ACC112 (cell line): ENCODE data around the gene TTLL11.

ENCODE experiments used
- H2AFZ ChIP-seq: fragments of 200-600 bp; sonication (generic); one replicate; pipeline ENCODE4 v1.6.0; 2017; ENCODE audit warnings: antibody characterized with exemption, low read length; ENCODE audit not compliant: unreplicated experiment
- H3K27ac ChIP-seq: fragments of 200-600 bp; sonication (generic); 2 replicates; pipeline ENCODE4 v1.5.1; 2014; ENCODE audit warnings: low read depth, mild to moderate bottlenecking, antibody characterized with exemption, low read length, moderate library complexity
- H3K27me3 ChIP-seq: fragments of 200-600 bp; sonication (generic); 2 replicates; pipeline ENCODE4 v1.6.1; 2014; ENCODE audit warnings: mild to moderate bottlenecking, antibody characterized with exemption, low read length, moderate library complexity, mixed read lengths; ENCODE audit not compliant: insufficient read depth
- H3K36me3 ChIP-seq: fragments of 200-600 bp; sonication (generic); 2 replicates; pipeline ENCODE4 v1.6.1; 2016; ENCODE audit warnings: mild to moderate bottlenecking, antibody characterized with exemption, low read length, moderate library complexity, mixed read lengths; ENCODE audit not compliant: insufficient read depth
- H3K4me1 ChIP-seq: fragments of 200-600 bp; sonication (generic); one replicate; pipeline ENCODE4 v1.6.1; 2016; ENCODE audit warnings: low read length, mixed read lengths; ENCODE audit not compliant: insufficient read depth, unreplicated experiment, control insufficient read depth
- H3K4me3 ChIP-seq: fragments of 200-600 bp; sonication (generic); 2 replicates; pipeline ENCODE4 v1.5.1; 2014; ENCODE audit warnings: mild to moderate bottlenecking, low read depth, low read length
- H3K79me2 ChIP-seq: fragments of 200-600 bp; sonication (generic); one replicate; pipeline ENCODE4 v1.6.0; 2016; ENCODE audit warnings: low read length; ENCODE audit not compliant: control insufficient read depth, unreplicated experiment, insufficient read depth

The TTLL11 gene

GRCh38 chr9:122058051-122058450, 35.1 kb downstream of the TTLL11 start:
- no peaks in the 10 kb centered on the region for H3K4me1 ChIP-seq
- no peaks in the 10 kb centered on the region for H3K27me3 ChIP-seq
- H3K27ac ChIP-seq, result no peak overlapping the region
- H3K79me2 ChIP-seq, result no peaks in the 10 kb centered on the region
- no peak overlapping the region for H2AFZ ChIP-seq
- H3K36me3 ChIP-seq, result no peaks in the 10 kb centered on the region
- no peak overlapping the region for H3K4me3 ChIP-seq

DNA sequence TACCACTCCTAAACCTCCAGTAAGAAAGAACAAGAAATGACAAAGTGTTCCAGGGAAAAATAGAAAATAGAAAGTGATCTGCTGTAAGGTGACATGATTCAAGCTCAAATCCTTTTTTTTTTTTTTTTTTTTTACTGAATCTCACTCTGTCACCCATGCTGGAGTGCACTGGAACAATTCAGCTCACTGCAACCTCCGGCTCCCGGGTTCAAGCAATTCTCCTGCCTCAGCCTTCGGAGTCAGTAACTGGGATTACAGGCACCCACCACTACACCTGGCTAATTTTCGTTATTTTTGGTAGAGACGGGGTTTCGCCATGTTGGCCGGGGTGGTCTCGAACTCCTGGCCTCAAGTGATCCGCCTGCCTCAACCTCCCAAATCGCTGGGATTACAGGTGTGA, 35.9 kb downstream of the TTLL11 start:
- Histone ChIP-seq H3K4me3 (no peak overlapping the region), H2AFZ (no peak overlapping the region), H3K79me2 (no peaks in the 10 kb centered on the region), H3K27ac (no peak overlapping the region), H3K27me3 (no peaks in the 10 kb centered on the region), H3K36me3 (no peaks in the 10 kb centered on the region), H3K4me1 (no peaks in the 10 kb centered on the region)

- H3K79me2 ChIP-seq, result no peaks in the 10 kb centered on the region
- no peaks in the 10 kb centered on the region for H3K4me1 ChIP-seq
- no peak overlapping the region for H3K27ac ChIP-seq
- no peaks in the 10 kb centered on the region for H3K27me3 ChIP-seq
- H3K36me3 ChIP-seq, result no peaks in the 10 kb centered on the region
- H3K4me3 ChIP-seq, result no peak overlapping the region
- no peak overlapping the region for H2AFZ ChIP-seq
These were observed 36.6 kb downstream of the TTLL11 start for GRCh38 chr9:122056484-122056883.

- Histone ChIP-seq H3K4me1 (no peaks in the 10 kb centered on the region), H3K27me3 (no peaks in the 10 kb centered on the region), H3K4me3 (no peak overlapping the region), H3K27ac (no peak overlapping the region), H3K36me3 (no peaks in the 10 kb centered on the region), H2AFZ (no peak overlapping the region), H3K79me2 (no peaks in the 10 kb centered on the region)
These were observed 37.4 kb downstream of the TTLL11 start for GRCh38 chr9:122055701-122056100.

DNA sequence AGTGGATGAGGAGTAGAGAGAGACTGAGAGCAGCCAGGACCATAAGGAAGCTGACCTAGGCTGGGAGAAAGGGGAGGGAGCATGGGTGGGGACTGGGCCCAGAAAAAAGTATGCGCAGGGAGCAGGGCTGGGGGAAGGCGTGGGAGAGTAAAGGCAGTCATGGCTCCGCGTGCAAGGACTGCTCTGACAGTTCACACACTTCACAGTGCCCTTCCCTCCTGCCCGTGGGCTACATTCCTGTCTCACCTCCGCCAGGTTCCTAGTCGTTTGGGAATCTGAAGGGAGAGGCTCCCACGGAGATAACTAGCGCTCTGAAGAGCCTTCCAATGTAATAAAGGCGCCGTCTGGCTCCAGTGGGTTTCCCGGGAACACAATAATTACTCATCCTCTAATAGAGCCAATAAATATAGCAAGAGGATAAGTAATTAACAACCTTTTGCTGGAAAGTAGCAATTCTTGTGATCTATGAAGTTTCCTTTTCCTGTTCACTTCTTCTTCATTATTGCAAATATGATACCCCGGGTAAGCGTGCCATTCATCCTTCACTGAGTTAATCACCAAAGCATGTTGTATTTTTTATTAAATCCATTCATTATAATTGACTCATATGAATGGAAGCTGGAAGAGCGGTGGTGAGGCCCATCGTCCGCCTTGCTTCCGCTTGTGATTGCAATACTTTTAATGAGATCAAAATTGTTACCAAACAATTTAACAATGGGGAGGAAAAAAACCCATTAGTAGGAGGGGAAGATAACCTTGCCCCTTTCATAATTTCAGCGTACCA, 39.3 kb downstream of the TTLL11 start:
- H2AFZ ChIP-seq, result no peak overlapping the region
- H3K4me1 ChIP-seq, result no peaks in the 10 kb centered on the region
- no peaks in the 10 kb centered on the region for H3K27me3 ChIP-seq
- no peak overlapping the region for H3K27ac ChIP-seq
- no peaks in the 10 kb centered on the region for H3K36me3 ChIP-seq
- H3K79me2 ChIP-seq, result no peaks in the 10 kb centered on the region
- no peak overlapping the region for H3K4me3 ChIP-seq

DNA sequence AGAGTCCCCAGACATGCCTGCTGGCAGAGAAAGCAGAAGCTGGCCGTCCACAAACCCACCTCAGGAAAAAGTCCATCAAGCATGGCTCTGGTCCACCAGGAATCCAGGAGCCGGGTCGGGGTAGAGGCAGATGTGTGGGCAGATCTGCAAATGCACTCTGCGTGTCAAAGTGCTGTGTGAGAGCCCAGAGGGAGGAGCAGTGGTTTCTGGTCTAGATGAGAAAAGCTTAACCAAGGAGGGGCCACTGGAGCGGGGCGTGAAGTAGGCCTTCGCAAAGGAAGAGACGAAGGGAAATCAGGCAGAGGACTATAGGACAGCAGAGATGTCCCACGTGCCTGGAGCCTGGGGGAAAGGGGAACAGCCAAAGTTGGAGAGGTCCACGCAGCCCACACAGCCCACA, 40.0 kb downstream of the TTLL11 start:
- Histone ChIP-seq H2AFZ (no peak overlapping the region), H3K27ac (no peak overlapping the region), H3K4me1 (no peaks in the 10 kb centered on the region), H3K4me3 (no peak overlapping the region), H3K27me3 (no peaks in the 10 kb centered on the region), H3K79me2 (no peaks in the 10 kb centered on the region), H3K36me3 (no peaks in the 10 kb centered on the region)

DNA sequence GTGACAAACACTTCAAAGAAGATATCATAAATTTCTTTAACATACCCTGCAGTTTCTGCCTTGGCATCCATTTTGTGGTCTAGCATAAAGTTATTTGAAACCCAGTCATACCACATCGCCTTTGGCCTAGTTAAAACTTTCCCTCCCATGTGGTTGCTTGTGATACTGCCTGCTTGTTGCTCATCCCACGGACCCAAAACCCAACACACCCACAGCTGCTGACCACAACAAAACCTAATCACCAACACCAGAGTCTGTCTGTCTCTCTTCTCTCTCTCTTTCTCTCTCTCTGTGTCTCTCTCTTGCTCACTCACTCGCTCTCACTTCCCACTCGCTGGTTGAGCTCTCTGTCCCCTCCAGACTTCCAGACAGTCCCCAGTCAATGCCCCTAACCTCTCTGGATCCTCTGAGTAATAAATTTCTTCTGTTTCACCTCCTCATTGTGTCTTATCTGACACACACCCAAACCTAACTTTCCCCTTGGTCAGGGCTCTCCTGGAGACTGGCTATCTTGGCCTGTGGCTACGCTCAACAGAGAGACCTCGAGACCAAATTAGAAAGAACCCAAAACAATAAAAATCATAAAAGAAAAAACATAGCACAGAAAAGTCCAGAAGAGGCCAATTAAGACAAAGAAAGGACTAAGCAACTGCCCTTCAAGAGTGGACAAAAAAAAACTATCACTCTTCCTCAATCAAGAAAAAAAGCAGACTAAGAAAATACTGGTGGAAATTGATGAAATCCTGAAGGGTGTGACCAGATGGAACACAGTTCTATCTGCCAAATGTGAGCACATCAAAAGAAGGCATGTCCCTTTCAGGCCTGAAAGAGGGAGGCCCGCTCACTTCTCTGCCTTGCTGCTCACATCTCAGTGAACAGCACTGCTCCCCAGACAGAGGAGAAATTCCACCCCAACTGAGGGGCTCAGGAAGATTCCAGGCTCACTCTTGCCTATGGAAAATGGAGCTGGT, 41.5 kb downstream of the TTLL11 start:
- no peaks in the 10 kb centered on the region for H3K36me3 ChIP-seq
- H3K4me3 ChIP-seq, result no peak overlapping the region
- H3K27ac ChIP-seq, result no peak overlapping the region
- H2AFZ ChIP-seq, result no peak overlapping the region
- no peaks in the 10 kb centered on the region for H3K4me1 ChIP-seq
- no peaks in the 10 kb centered on the region for H3K79me2 ChIP-seq
- H3K27me3 ChIP-seq, result no peaks in the 10 kb centered on the region

DNA sequence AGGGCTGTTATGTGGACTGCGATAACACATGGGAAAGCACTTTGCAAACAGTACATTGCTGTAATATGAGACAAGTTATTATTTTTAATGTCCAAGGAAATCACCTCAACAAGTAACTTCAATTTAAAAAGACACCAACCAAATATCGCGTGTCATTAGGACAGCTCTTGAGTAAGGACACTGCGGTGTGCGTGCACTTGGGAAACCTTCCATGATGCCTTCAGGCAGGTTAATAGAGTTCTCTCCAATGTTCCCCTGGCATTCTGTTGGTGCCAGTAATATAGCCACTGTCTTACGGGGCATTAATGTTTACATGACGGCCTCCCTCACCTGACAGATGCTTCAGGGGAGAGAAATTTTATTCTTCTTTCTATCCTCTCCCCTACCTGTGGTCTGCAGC, 42.9 kb downstream of the TTLL11 start:
- Histone ChIP-seq H3K79me2 (no peaks in the 10 kb centered on the region), H3K4me1 (no peaks in the 10 kb centered on the region), H3K27me3 (no peaks in the 10 kb centered on the region), H3K36me3 (no peaks in the 10 kb centered on the region), H2AFZ (no peak overlapping the region), H3K27ac (no peak overlapping the region), H3K4me3 (no peak overlapping the region)

DNA sequence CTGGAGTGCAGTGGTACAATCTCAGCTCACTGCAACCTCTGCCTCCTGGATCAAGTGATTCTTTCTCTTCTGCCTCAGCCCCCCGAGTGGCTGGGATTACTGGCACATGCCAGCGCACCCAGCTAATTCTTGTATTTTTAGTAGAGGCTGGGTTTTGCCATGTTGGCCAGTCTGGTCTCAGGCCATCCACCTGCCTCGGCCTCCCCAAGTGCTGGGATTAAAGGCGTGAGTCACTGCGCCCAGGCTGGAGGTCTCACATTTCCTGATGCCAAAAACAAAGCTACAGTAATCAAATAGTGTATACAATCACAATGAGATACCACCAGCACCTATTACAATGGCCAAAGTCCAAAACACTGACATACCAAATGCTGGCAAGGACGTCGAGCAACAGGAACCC, 51.1 kb downstream of the TTLL11 start:
- 0 out of 2 replicates have a peak, but pooled peaks cover 6% of the 10 kb centered on the region for H3K36me3 ChIP-seq
- H2AFZ ChIP-seq, result no peak overlapping the region
- peaks cover 7% of the 10 kb centered on the region for H3K4me1 ChIP-seq
- no peaks in the 10 kb centered on the region for H3K27me3 ChIP-seq
- no peak overlapping the region for H3K4me3 ChIP-seq
- H3K79me2 ChIP-seq, result no peaks in the 10 kb centered on the region
- H3K27ac ChIP-seq, result no peak overlapping the region

DNA sequence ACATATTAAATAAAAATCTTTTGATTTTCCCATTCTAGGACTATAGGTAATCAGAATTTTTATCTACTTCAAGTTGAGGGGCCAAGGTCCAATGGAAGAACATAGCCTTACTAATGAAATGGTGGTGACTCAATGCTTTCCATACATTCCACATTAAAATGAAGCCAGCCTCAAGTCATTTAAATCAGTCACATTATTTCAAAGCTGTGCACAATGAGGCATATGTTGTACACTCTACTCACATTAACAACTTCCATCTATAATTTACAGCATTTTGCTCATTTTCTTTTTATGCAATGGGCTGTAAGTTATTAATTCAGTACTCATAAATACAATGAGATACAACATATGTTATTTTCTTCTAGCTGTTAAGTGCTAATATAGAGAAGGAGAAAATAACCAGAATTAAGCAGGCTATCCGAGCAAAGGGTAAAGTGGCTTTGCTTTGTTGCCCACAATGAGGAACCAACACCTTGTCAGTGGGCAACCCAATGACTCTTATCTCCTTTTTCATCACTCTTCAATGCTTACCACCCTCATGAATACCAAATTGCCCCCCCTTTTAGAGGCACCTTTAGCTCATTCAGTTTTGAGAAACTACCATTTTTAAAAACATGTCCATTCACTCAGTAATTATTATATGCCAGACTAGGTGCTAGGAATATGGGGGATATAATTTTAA, 52.4 kb downstream of the TTLL11 start:
- Histone ChIP-seq H3K27ac (no peak overlapping the region), H2AFZ (no peak overlapping the region)

More for the DNA sequence above, 52.4 kb downstream of the TTLL11 start:
- Histone ChIP-seq H3K4me1 (peaks cover 13% of the 10 kb centered on the region), H3K4me3 (no peak overlapping the region), H3K79me2 (no peaks in the 10 kb centered on the region), H3K27me3 (no peaks in the 10 kb centered on the region), H3K36me3 (0 out of 2 replicates have a peak, but pooled peaks cover 6% of the 10 kb centered on the region)
